CD4-positive, alpha-beta T cell (primary cell): ENCODE results near the gene PDSS2. TPM values are rescaled to one million over a fixed set of nuclear protein-coding genes. Genes with fewer than 3 reads are reported as not detected.
A peak's percentile ranks its signal among the peaks of the same experiment; 100 is the strongest.

Experiments
- ATAC-seq: fragments of 200-7000 bp; cut with Tn5 transposase; one replicate; pipeline ENCODE4 v1.10.0; 2022; ENCODE audit warnings: mild to moderate bottlenecking; ENCODE audit not compliant: poor library complexity
- CTCF ChIA-PET: fragments of 350-600 bp; sonication (Branson Sonifier 250); formaldehyde crosslinking; loops from one replicate; lab custom pipeline; 2021; ENCODE audit warnings: antibody characterized with exemption, inconsistent platforms; lab: Charles Lee
- POLR2A ChIA-PET: fragments of 350-600 bp; sonication (Branson Sonifier 250); formaldehyde crosslinking; loops from one replicate; lab custom pipeline; 2021; ENCODE audit warnings: antibody characterized with exemption, inconsistent platforms; lab: Charles Lee
- DNase-seq, 14 experiments: peaks; one replicate each; pipeline ENCODE4 v3.0.0-alpha.2; 2013 to 2020; ENCODE audit warnings: mixed read lengths in 2 of 14
- H3K27ac ChIP-seq, 2 donors: one replicate each; pipeline versions ENCODE4 v1.5.1 to v1.7.0; 2013; ENCODE audit warnings: low read length in 2 of 2, low read depth in 1 of 2, mild to moderate bottlenecking in 1 of 2
- H3K27me3 ChIP-seq, 2 experiments: 1 replicate in 1 of 2; 2 replicates in 1 of 2; pipeline versions ENCODE4 v1.6.1 to v1.7.0; 2013; ENCODE audit warnings: low read length in 2 of 2, control low read depth in 1 of 2, mild to moderate bottlenecking in 1 of 2, moderate library complexity in 1 of 2; ENCODE audit not compliant: insufficient read depth in 2 of 2, control insufficient read depth in 1 of 2
- H3K36me3 ChIP-seq: one replicate; pipeline ENCODE4 v1.6.1; 2013; ENCODE audit warnings: low read length, control low read depth; ENCODE audit not compliant: insufficient read depth
- H3K4me1 ChIP-seq: one replicate; pipeline ENCODE4 v1.6.1; 2013; ENCODE audit warnings: low read length, control low read depth; ENCODE audit not compliant: insufficient read depth
- H3K4me3 ChIP-seq: one replicate; pipeline ENCODE4 v1.5.1; 2013; ENCODE audit warnings: mild to moderate bottlenecking, low read length, moderate library complexity
- H3K9me3 ChIP-seq, 2 experiments: 1 replicate in 1 of 2; 2 replicates in 1 of 2; pipeline versions ENCODE4 v1.6.1 to v1.7.0; 2013; ENCODE audit warnings: low read length in 2 of 2, mild to moderate bottlenecking in 2 of 2, control low read depth in 1 of 2, moderate library complexity in 1 of 2; ENCODE audit not compliant: control insufficient read depth in 1 of 2, insufficient read depth in 1 of 2
- H3K27ac Mint-ChIP-seq: one replicate; pipeline ENCODE4 v1.8.0; 2020; ENCODE audit warnings: mixed read lengths
- H3K27me3 Mint-ChIP-seq: one replicate; pipeline ENCODE4 v1.8.0; 2021; ENCODE audit warnings: mixed read lengths
- H3K36me3 Mint-ChIP-seq: one replicate; pipeline ENCODE4 v1.8.0; 2021; ENCODE audit warnings: low read depth, mixed read lengths
- H3K4me1 Mint-ChIP-seq: one replicate; pipeline ENCODE4 v1.8.0; 2021; ENCODE audit warnings: low read depth, mixed read lengths
- H3K4me3 Mint-ChIP-seq: one replicate; pipeline ENCODE4 v1.8.0; 2020; ENCODE audit warnings: mild to moderate bottlenecking, mixed read lengths
- H3K9me3 Mint-ChIP-seq: one replicate; pipeline ENCODE4 v1.8.0; 2020; ENCODE audit warnings: mixed read lengths
- CTCF ChIP-seq: fragments of 200-600 bp; IDR thresholded peaks from one replicate; pipeline ENCODE4 v1.8.0; 2022; ENCODE audit warnings: antibody characterized with exemption, mild to moderate bottlenecking
- intact Hi-C, 2 experiments: fragments of 100-400 bp; cut with DNase I in 1 of 2; cut with micrococcal nuclease in 1 of 2; formaldehyde crosslinking; loops; one replicate each; pipeline versions ENCODE4 v1.15.1 to v1.9.0; 2023 to 2025; cut with DNase I, micrococcal nuclease
- total RNA-seq, 174 experiments: library from RNA in 2 of 174; stranded (reverse) in 2 of 174; gene quantifications; one replicate each; pipeline ENCODE4 v1.2.3 and lab custom pipeline; 2021 to 2026

Gene PDSS2
- total RNA-seq, 2 experiments from 2014 or later, result 5.8 to 6.6 TPM

GRCh38 chr6:107402533-107402932 is 56.8 kb downstream of the PDSS2 start:
- peaks cover 80% of the 10 kb centered on the region for H3K36me3 Mint-ChIP-seq
- ChIA-PET POLR2A (no interaction called here), CTCF (no interaction called here)
- no peak overlapping the region for H3K4me3 Mint-ChIP-seq
- peaks cover 25% of the 10 kb centered on the region for H3K9me3 Mint-ChIP-seq
- H3K4me1 Mint-ChIP-seq, result no peaks in the 10 kb centered on the region
- no peak for DNase-seq
- no peaks in the 10 kb centered on the region for H3K27me3 ChIP-seq
- no peaks in the 10 kb centered on the region for H3K36me3 ChIP-seq
- no peaks in the 10 kb centered on the region for H3K4me1 ChIP-seq
- peaks cover 28 to 30% of the 10 kb centered on the region in 2 experiments for H3K9me3 ChIP-seq
- H3K4me3 ChIP-seq, result no peak overlapping the region
- H3K27ac Mint-ChIP-seq, result no peak overlapping the region
- no peak for TF ChIP-seq CTCF
- H3K27ac ChIP-seq, result no peak overlapping the region
- intact Hi-C loops, result no loop called here
- H3K27me3 Mint-ChIP-seq, result no peaks in the 10 kb centered on the region
- ATAC-seq, result no peak

GRCh38 chr6:107401573-107401972 is 57.8 kb downstream of the PDSS2 start:
- Histone ChIP-seq H3K27ac (no peak overlapping the region), H3K4me3 (no peak overlapping the region), H3K9me3 (peaks cover 26 to 30% of the 10 kb centered on the region in 2 experiments), H3K36me3 (no peaks in the 10 kb centered on the region), H3K4me1 (no peaks in the 10 kb centered on the region), H3K27me3 (no peaks in the 10 kb centered on the region)
- H3K4me3 Mint-ChIP-seq, result no peak overlapping the region
- CTCF ChIA-PET, result no interaction called here
- H3K4me1 Mint-ChIP-seq, result no peaks in the 10 kb centered on the region
- no peak for TF ChIP-seq CTCF
- ATAC-seq, result no peak
- H3K27ac Mint-ChIP-seq, result no peak overlapping the region
- peaks cover 22% of the 10 kb centered on the region for H3K9me3 Mint-ChIP-seq
- intact Hi-C loops, result no loop called here
- DNase-seq, result peak in 1 of 14 experiments; percentile 1
- POLR2A ChIA-PET, result no interaction called here
- no peaks in the 10 kb centered on the region for H3K27me3 Mint-ChIP-seq
- peaks cover 81% of the 10 kb centered on the region for H3K36me3 Mint-ChIP-seq

GRCh38 chr6:107400616-107401147 is 58.7 kb downstream of the PDSS2 start:
- Mint-ChIP-seq H3K27ac (no peak overlapping the region), H3K36me3 (peaks cover 87% of the 10 kb centered on the region), H3K4me1 (no peaks in the 10 kb centered on the region), H3K9me3 (peaks cover 26% of the 10 kb centered on the region), H3K4me3 (no peak overlapping the region), H3K27me3 (no peaks in the 10 kb centered on the region)
- Histone ChIP-seq H3K27me3 (no peaks in the 10 kb centered on the region), H3K4me3 (no peak overlapping the region), H3K9me3 (peaks cover 26 to 28% of the 10 kb centered on the region in 2 experiments), H3K27ac (no peak overlapping the region), H3K36me3 (no peaks in the 10 kb centered on the region), H3K4me1 (no peaks in the 10 kb centered on the region)
- ATAC-seq (no peak), DNase-seq (no peak)
- intact Hi-C loops, result no loop called here
- POLR2A ChIA-PET, result no interaction called here
- CTCF ChIA-PET, result no interaction called here
- TF ChIP-seq CTCF, result no peak
